Non-pigmented ciliary epithelial cell (primary cell): ENCODE measurements around the gene GARIN5A.

Experiments used
- DNase-seq: peaks from one replicate; pipeline ENCODE4 v3.0.0-alpha.2; 2010; ENCODE audit warnings: low read depth

The GARIN5A gene

GRCh38 chr19:50508843-50509190, 32.2 kb upstream of the GARIN5A start:
- no peak for DNase-seq

DNA sequence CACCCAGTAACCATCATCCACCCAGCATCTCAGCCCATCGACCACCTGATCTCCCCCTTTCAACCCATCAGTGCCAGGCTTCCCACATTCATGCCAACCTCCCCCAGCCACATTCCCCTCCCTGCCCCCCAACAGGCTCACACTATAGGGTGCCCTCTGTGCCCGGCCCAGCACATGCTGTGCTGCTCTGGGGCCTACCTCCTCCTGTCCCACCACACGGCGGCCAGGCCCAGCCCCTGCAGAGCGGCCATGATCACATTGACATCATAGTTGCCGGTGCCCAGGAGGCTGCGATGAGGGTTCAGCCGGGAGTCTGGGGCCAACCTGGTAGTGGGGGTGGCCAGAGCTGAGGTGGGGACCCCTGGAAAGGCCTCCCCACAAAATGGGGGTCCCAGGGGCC, 30.7 kb upstream of the GARIN5A start:
- DNase-seq, result no peak

DNA sequence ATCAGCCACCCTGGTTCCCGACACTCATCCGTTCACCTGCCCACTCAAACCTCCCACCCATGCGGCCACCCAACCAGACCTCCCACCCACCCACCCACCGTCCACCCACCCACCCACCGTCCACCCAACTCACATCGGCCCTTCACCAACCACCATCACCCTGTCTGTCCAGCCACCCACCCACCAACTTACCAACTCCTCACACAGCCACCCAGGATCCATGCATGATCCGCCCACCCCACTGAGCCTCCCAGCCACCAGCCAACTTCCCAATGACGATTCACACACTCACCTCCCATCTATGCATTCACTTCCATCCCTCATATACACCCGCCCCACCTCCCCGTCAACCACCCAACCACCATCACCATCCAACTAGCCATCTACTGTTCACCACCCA, 30.1 kb upstream of the GARIN5A start:
- DNase-seq, result no peak

- DNase-seq, result no peak
These were observed 29.4 kb upstream of the GARIN5A start for GRCh38 chr19:50505856-50506611.

DNA sequence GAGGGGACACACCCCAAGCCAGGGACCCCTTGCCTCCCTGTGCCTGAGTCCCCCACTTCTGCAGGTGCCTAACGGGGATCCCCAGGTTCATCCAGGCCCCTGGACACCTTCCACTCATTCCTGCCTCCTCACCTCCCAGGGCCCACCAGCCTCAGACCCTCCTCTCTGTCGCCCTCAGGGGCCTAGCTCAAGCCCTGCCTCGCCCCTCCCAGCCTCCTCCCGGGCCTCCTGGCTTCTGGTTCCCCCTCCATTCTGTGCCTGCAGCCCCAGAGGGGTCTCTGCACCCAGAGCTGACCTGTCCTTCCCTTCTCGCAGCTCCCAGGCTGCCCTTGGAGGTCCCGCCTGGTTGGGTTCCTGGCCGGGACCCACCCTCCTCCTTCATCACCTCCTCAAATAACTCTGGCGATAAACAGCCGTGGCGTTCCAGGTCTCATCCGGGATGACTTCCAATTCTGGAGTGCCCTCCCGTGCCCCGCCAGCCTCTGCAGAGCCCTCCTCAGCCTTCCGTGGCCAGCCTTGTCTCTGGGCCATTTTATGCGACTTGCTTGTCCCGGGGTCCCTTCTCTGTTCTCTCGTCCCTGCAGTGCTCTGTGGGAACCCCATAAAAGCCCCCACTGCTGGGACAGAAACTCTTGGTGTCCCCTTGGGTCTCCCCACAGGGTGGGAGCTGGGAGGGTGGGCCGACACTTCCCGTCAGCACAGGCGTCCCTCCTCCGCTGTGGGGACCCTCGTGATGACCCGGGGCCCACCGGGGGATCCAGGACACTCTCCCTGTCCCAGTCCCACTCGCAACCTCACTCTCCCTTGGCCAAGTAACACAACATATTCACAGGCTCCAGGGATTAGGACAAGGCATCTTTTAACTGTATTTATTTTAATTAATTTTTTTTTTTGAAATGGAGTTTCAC, 25.2 kb upstream of the GARIN5A start:
- DNase-seq, result no peak

DNA sequence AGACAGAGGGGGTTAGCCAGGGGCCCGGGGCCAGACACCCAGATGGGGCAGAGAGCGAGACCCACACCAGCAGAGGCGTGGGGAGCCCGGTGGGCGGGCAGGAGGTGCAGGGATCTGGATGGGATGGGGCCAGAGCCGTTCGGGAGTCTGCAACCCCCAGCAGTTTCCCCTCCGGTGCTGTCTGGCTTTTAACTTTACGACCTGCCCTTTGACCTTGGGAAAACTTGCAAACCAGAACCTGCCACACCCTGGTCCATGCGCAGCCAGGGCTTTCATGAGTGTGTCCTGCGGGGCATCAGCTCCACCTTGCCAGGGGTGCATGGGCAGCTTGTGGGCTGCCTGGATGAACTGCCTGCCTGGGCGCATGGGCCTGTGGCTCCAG, 24.5 kb upstream of the GARIN5A start:
- DNase-seq, result no peak

DNA sequence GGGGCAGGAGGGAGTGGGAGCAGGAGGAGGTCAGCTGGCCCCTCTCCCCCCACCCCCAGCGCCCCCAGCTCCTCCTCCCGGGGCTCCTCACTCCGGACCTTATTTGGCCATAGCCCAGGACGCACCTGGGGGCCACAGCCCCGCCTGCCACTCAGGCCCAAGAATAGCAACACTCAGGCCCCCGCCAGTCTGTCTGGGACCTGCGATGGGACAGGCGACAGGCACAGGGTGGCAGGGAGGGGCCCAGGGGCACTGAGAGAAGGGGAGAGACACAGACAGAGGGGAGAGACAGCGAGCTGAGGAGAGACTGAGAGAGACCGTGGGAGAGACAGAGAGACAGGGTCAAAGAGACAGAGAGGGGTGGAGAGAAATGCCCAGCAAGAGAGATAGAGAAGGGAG, 24.1 kb upstream of the GARIN5A start:
- DNase-seq, result no peak

- no peak for DNase-seq
These were observed 23.6 kb upstream of the GARIN5A start for GRCh38 chr19:50500060-50500752.

DNA sequence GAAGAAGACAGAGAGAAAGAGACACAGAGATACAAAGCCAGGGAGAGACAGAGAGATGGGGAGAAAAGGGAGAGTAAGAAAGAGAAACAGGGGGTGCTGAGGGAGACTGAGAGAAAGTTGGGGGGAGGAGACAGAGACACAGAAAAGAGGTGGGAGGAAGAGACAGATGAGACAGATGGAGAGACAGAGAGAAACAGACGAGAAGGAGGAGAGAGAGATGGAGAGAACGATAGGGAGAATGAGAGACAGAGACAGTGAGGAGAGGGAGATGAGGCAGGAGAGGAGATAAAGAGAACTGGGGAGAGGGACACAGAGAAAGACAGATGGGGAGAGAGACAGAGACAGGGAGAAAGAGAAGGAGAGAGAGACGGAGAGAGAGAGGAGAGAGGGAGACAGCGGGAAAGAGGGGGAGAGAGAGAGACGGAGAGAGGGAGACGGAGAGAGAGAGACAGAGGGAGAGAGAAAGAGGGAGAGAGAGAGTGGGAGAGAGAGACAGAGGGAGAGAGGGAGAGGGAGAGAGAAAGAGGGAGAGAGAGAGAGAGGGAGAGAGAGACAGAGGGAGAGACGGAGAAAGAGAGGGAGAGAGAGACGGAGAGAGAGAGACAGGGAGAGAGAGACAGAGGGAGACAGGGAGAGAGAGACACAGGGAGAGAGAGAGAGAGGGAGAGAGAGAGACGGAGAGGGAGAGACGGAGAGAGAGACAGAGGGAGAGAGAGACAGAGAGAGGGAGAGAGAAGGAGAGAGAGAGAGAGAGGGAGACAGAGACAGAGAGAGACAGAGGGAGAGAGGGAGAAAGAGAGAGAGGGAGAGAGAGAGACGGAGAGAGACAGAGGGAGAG, 21.8 kb upstream of the GARIN5A start:
- DNase-seq, result no peak

DNA sequence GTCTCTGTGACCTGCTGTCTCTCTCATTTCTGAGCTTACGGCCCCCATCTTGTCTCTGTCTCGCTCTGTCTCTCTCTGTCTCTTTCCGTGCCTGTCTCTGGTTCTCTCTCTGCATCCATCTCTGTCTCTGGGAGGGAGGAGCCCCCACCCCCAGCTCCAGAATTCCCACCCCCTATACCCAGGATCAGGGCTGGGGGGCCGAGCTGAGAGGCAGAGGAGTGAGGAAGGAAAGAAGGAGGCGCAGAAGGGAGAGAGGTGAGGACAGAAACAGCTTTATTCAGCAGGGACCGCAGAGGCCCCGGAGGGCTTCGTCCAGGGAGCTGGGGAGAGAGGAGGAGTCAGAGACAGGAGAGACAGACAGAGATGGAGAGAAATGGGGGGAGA, 20.4 kb upstream of the GARIN5A start:
- DNase-seq, result no peak

- no peak for DNase-seq
These were observed 19.8 kb upstream of the GARIN5A start for GRCh38 chr19:50496189-50497021.

- no peak for DNase-seq
These were observed 18.4 kb upstream of the GARIN5A start for GRCh38 chr19:50495020-50495531.

GRCh38 chr19:50494186-50495019, 17.8 kb upstream of the GARIN5A start:
- no peak for DNase-seq

GRCh38 chr19:50493171-50493570, 16.5 kb upstream of the GARIN5A start:
- no peak for DNase-seq

GRCh38 chr19:50492303-50493052, 15.8 kb upstream of the GARIN5A start:
- DNase-seq, result no peak

DNA sequence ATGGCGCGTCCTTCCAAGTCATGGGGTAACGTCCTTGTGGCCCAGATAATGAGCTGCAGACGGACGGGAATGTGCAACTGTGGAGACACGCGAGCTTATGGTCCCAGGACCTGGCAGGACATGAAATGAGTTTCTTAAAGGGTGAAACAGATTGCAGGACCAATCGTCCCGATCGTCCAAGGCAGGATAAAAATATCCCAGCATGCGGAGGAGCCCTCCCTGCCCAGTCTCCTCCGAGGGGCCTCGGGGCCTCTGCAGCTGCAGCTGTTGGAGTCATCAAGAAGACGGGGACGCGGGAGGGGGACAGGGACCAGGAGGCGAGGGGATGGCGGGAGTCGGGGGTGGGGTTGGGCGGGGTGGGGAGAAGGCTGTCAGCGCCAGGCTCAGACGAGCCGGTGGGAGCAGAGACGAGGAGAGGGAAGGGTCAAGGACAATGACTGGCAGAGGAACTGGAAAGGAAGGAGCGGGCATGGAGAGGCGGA, 14.4 kb upstream of the GARIN5A start:
- no peak for DNase-seq

- no peak for DNase-seq
These were observed 13.8 kb upstream of the GARIN5A start for GRCh38 chr19:50490411-50490811.

DNA sequence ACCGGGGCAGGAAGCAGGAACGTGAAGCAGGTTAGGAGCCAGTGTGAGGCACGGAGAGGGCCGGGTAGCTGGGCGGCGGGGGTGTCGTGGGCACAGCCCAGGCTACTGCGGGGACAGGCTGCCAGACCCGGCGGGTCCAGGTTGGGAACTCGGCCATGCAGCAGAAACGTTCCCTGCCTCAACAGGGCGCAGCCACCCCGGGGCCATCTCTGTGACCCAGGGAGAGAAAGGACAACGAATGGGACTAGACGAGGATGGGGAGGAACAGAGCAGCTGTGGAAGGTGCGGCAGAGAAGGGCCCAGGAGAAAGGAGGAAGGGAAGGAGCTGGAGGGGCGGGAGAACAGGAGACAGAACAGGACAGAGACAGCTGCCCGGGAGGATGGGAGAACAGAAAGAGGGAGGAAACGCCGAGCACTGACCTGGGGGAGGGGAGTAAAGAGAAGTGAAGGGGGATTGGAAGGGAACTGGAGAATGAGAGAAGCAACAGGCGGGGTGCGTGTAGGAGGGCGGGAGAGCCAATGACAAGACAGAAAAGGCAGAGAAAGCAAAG, 12.9 kb upstream of the GARIN5A start:
- DNase-seq, result no peak
